HepG2 (cell line): ENCODE data around the gene GFAP. TPM values are rescaled to one million over a fixed set of nuclear protein-coding genes. Genes with fewer than 3 reads are reported as not detected.

ENCODE experiments used
- CEBPZ ChIP-seq: IDR thresholded peaks from 2 replicates; pipeline ENCODE4 v1.6.1; 2012; ENCODE audit warnings: low read length, improper control_type of control experiment
- ZNF142 ChIP-seq: sonication (generic); formaldehyde crosslinking; IDR thresholded peaks from 2 replicates; pipeline ENCODE4 v1.4.0; 2020; ENCODE audit warnings: missing genetic modification reagents
- ZNF337 ChIP-seq: sonication (generic); formaldehyde crosslinking; IDR thresholded peaks from 2 replicates; pipeline ENCODE4 v1.5.1; 2020; ENCODE audit warnings: missing genetic modification reagents, low read depth, mild to moderate bottlenecking, borderline replicate concordance
- polyA plus RNA-seq, 8 experiments: library from polyadenylated mRNA; depleted of rRNA in 3 of 8; stranded (reverse) in 7 of 8; unstranded in 1 of 8; fragments of >200 nt; fragmentation: Illumina TruSeq in 4 of 8; extraction: Trizol in 4 of 8; gene quantifications; 2 replicates each; pipeline versions ENCODE4 v1.2.1 to v1.2.3, GENCODE V29; 2011 to 2016; ENCODE audit warnings: low read depth in 4 of 8, missing spikeins in 1 of 8, mixed read lengths in 1 of 8; ENCODE audit not compliant: insufficient read depth in 1 of 8
- total RNA-seq, 5 experiments: library from RNA; depleted of rRNA; stranded (reverse); fragments of >200 nt; fragmentation: Illumina TruSeq; extraction: Trizol; gene quantifications; 2 replicates each; pipeline ENCODE4 v1.2.3, GENCODE V29; 2016; ENCODE audit warnings: low read depth in 1 of 5

The GFAP gene
- total and polyA plus RNA-seq, 2 of the 13 experiments (the other 11 are each of a cell fraction or from before 2014, with no cell fraction given): 0.11 to 0.29 TPM

GRCh38 chr17:44908761-44909326, 6.5 kb downstream of the GFAP start (continued):
- TF ChIP-seq ZNF142 (CRISPR knock-in tag) (no peak), ZNF337 (CRISPR knock-in tag) (no peak), CEBPZ (no peak)
